Spleen (tissue), 3 donors: ENCODE data around the gene SIGLEC11.

Source experiments
- POLR2A ChIP-seq, 3 donors: fragments of 450-650 bp; IDR thresholded peaks; one replicate each; pipeline ENCODE4 v1.5.1; 2017; ENCODE audit warnings: antibody characterized with exemption in 3 of 3, mild to moderate bottlenecking in 1 of 3
- POLR2AphosphoS5 ChIP-seq, 3 donors: sonication (generic); formaldehyde crosslinking; IDR thresholded peaks; one replicate each; pipeline ENCODE4 v1.5.1; 2017; ENCODE audit warnings: antibody characterized with exemption in 3 of 3

GRCh38 chr19:49913720-49914119 lies 47.3 kb downstream of the SIGLEC11 start:
- no peak for TF ChIP-seq POLR2AphosphoS5 (IDR thresholded peaks at IDR 0.05)
- TF ChIP-seq POLR2A (IDR thresholded peaks at IDR 0.05), result no peak
